HG03175 (cell line): ENCODE measurements around the gene SMPD1.

Experiments
- ATAC-seq: cut with Tn5 transposase; IDR thresholded peaks from one replicate; pipeline ENCODE4 v1.9.1; 2021; ENCODE audit warnings: mild to moderate bottlenecking, moderate library complexity; ENCODE audit not compliant: unreplicated experiment

The SMPD1 gene

GRCh38 chr11:6389905-6390717, at the start of gene SMPD1:
Gene SMPD1 (plus strand): TSS chr11:6390474. CDS start chr11:6390599, 125 bp downstream.
- ATAC-seq: peak; percentile 96

GRCh38 chr11:6345366-6345765, 44.9 kb upstream of the SMPD1 start:
- no peak for ATAC-seq

DNA sequence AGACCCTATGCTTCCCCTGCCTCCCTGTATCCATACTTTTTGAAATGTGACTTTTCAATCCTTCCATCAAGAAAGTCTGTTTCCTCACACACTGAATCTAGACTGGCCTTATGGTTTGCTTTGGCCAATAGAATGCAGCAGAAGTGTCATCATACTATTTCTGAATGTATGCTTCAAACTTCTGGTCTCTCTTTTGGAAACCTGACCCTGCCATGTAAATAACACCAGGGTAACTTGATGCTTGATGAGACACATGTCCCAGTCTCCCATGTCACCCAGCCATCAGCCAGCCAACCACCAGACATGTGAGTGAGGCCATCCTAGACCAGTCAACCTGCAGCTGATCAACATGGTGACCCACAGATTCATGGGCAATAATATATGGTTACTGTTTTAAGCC, 40.2 kb upstream of the SMPD1 start:
- no peak for ATAC-seq

GRCh38 chr11:6350486-6350885, 39.8 kb upstream of the SMPD1 start:
- no peak for ATAC-seq

DNA sequence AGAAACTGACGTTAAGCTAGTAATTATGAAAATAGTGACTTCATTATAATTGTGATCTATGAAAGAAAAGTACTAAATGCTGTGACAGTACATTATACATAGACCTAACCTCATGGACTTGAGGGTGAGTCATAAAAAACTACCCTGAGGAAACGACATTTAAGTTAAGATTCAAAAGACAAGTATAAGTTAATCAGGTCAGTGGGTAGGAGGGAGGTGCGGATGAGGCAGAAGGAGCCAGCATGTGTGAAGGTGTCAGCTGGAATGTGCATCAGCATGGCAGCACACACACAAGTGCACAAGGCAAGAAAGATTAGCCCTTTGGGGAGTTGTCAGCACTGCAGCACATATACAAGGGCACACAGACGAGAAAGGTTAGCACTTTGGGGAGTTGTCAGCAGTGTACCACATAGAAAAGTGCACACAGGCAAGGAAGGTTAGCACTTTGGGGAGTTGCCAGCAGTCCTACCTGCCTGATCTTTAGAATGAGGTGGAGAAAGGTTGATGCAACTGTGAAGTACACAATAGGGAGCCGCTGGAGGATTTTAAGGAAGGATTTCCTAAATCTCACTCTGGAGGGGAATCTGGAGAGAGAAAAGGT, 38.4 kb upstream of the SMPD1 start:
- no peak for ATAC-seq

DNA sequence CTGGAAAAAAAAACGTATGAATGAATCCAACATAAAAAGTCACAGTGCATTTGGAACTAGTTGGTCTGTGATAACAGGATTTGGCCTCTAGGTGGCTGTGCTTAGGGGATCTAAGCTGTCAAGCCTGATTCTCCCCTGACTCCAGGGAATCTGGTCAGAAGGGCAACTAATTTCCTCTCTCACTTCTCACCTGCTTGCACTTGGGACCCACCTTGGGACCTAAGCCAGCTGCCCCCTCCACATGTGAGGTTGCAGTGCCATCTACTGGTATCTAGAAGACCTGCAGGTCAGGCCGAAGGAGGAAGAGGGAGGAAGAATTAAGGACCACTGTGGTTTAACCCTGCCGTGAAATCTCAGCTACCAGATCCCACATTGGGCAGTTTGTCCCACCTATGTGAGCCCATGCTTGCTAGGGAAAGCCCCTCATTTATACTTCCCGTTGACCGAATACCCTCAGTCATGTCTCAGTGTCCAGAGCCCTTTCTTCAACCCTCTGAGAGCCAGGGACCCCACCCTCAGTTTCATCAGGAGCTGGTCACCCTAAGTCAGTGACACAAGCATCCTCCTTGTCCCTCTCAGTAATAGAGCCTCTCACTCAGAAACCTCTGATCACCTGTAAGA, 36.8 kb upstream of the SMPD1 start:
- ATAC-seq: peak; percentile 89

GRCh38 chr11:6354651-6355485, 35.4 kb upstream of the SMPD1 start:
- ATAC-seq: no peak

DNA sequence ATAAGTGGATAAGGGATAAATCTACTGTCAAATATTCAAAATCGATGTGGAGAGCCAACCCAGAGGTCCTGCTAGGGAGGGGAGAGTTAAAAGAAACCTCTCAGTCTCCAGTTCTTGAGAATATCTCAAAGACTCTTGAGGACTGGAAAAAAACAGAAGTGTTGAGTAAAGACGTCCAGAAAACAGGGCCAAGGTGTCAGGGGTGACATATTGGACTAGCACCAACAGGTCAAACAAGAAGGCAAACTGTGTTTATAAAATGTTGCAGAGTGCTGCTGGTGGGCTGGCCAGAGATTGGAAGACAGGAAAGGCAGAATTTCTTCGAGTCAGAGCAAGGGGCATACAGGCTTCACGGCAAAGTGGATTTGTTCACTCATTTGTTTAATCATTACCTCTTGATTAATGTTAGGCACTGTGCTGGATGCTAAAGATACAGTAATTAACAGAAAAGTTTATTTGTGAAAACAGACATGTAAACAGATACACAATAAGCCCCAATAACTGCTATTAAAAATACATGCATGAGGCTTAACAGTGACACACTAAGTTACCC, 33.7 kb upstream of the SMPD1 start:
- no peak for ATAC-seq

GRCh38 chr11:6357222-6357621, 33.1 kb upstream of the SMPD1 start:
- ATAC-seq: no peak

DNA sequence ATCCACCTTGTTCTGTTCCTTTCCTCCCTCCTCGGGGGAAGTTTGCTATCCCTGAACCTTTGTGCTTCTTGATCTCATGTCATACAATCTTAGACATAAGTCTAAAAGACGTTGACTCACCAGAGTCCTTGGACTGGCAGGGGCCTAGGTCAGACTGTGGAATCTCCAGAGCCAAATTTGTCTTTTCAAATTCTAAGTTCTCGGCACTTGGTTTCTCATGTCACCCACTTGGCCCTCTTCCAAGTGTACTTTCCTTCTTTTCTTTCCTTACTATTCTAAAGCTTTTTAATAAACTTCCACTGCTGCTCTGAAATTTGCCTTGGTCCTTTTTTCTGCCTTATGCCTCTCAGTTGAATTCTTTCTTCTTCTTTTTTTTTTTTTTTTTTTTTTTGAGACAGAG, 30.1 kb upstream of the SMPD1 start:
- no peak for ATAC-seq

DNA sequence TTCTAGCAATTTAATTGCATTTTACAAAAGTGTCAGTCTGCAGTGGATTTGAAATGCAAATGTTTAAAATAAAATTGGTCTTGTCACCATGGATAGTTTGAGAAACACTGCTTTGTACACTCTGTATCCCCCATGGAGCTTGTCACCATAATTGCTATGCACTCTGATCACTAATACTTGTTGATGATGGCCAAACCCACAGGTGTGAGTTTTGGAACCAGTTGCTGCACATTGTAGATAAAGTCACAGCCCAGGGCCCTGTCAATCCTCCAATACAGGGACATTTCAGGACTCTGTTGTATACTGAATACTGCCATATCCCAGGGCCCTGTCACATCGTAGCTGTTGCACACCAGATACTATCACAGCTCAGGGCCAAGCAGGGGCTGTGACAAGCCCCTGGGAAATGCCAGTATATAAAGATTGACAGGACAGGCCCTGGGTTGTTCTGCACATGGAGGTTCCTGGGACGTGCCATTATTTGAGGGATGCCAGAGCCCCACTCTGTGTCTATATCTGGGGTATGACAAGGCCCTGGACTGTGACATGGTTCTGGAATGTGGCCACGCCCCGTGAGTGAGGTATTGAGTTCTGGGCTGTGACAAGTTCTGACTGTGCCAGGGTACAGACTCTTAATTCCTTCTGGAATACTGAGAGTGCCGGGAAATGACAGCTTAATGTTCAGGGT, 27.9 kb upstream of the SMPD1 start:
- no peak for ATAC-seq

DNA sequence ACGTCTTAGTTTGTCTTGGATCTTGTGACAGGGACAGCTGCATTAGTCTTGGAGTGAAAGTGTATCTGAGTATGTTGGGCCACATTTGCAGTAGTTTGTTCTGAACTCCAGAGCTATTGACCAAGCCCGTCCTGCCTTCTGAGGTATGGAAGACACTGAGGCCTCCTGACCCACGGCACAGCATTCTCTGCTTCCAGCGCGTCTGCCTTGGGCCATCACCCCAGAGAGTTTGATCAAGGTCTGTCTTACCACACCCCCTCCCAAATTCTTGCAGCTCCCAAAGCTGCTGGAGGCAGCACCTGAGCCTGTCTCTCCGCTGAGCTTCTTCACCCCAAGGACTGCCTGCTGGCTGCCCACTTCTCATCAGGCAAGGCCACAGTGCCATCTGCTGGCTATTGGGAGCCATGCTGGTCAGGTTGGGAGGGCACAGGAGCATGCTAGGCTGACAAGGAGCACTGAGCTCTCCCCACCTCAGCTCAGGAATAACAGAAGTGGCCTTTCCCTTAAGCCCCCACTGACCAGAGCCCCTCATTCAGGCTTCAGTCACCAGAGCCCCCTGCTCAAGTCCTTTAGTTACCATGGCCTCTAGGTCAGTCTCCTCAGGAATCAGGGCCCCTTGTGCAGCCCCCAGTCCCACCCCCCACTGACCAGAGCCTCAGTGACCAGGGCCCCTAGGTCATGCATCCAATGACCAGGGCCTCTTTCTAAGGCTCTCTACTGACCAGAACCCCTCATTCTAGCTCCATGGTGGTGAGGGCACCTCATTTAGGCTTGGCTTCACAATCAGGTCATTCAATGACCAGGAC, 27.2 kb upstream of the SMPD1 start:
- ATAC-seq: peak; percentile 95

GRCh38 chr11:6365659-6366058, 24.6 kb upstream of the SMPD1 start:
- ATAC-seq: no peak

DNA sequence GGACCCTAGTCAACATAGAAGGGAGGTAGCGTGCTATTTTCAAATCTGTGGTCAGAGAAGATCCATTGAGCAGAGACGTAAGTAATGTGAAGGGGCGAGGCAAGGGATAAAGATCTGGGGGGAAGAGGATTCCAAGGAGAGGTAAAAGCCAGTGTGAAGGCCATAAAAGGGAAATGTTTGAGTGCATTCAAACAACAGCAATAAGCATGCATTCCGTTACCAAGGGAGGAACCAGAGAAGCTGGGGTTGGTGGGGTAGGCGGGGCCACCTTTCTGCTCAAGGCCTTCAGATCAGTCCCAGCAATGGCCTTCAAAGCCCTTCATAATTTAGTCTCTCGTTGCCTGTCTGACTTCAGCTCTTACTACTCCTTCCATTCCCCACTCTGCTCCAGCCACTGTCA, 18.4 kb upstream of the SMPD1 start:
- ATAC-seq: no peak

- ATAC-seq: no peak
Observed at GRCh38 chr11:6377902-6378639, 12.2 kb upstream of the SMPD1 start.

- ATAC-seq: no peak
Observed at GRCh38 chr11:6378640-6378989, 11.7 kb upstream of the SMPD1 start.

- ATAC-seq: no peak
Observed at GRCh38 chr11:6385046-6385777, 5.1 kb upstream of the SMPD1 start.
